Naive B cell (primary cell): ENCODE results near the gene CFD. TPM values are rescaled to one million over a fixed set of nuclear protein-coding genes. Genes with fewer than 3 reads are reported as not detected.
"Not testable (repeated sequence)": the region's sequence is repeated elsewhere in the genome, so short reads cannot be mapped to it uniquely, and the experiment has no call there.

Source experiments
- ATAC-seq, 2 donors: fragments of 150-1000 bp; cut with Tn5 transposase; 2 replicates each; pipeline ENCODE4 v1.10.0; 2021; ENCODE audit warnings: low read depth in 2 of 2, mild to moderate bottlenecking in 2 of 2, moderate library complexity in 2 of 2
- DNase-seq: peaks from one replicate; pipeline ENCODE4 v3.0.0; 2022
- H3K27ac Mint-ChIP-seq, 6 donors: one replicate each; pipeline ENCODE4 v1.8.0; 2020 to 2022; ENCODE audit warnings: mild to moderate bottlenecking in 6 of 6, mixed read lengths in 6 of 6, moderate library complexity in 5 of 6, inconsistent platforms in 2 of 6
- H3K27me3 Mint-ChIP-seq, 3 donors: one replicate each; pipeline ENCODE4 v1.8.0; 2021 to 2022; ENCODE audit warnings: mixed read lengths in 3 of 3, mild to moderate bottlenecking in 1 of 3
- H3K36me3 Mint-ChIP-seq, 2 donors: one replicate each; pipeline ENCODE4 v1.8.0; 2020 to 2022; ENCODE audit warnings: mixed read lengths in 2 of 2, inconsistent platforms in 1 of 2, mild to moderate bottlenecking in 1 of 2
- H3K4me1 Mint-ChIP-seq, 3 donors: one replicate each; pipeline ENCODE4 v1.8.0; 2020 to 2022; ENCODE audit warnings: mixed read lengths in 3 of 3, inconsistent platforms in 1 of 3, mild to moderate bottlenecking in 1 of 3, moderate library complexity in 1 of 3
- H3K4me3 Mint-ChIP-seq, 8 donors: one replicate each; pipeline ENCODE4 v1.8.0; 2020 to 2022; ENCODE audit warnings: mild to moderate bottlenecking in 8 of 8, mixed read lengths in 8 of 8, moderate library complexity in 8 of 8, inconsistent platforms in 2 of 8
- H3K9me3 Mint-ChIP-seq, 7 donors: one replicate each; pipeline ENCODE4 v1.8.0; 2020 to 2022; ENCODE audit warnings: mixed read lengths in 7 of 7, mild to moderate bottlenecking in 5 of 7, inconsistent platforms in 2 of 7, moderate library complexity in 1 of 7
- polyA plus RNA-seq, 6 donors: library from polyadenylated mRNA; unstranded; fragments of 300-500 nt; fragmentation: Illumina TruSeq; gene quantifications; one replicate each; pipeline ENCODE4 v1.2.3, GENCODE V29; 2021; ENCODE audit warnings: low read depth in 6 of 6

Gene CFD
- polyA plus RNA-seq, 6 donors from 2014 or later = 1.2 to 3.2 (median 1.8) TPM; not detected in 1

- H3K4me3 Mint-ChIP-seq = no peak overlapping the region
- H3K4me1 Mint-ChIP-seq = peaks cover 5 to 9% (median 7%) of the 10 kb centered on the region in 3 donors
- no peak for ATAC-seq
- H3K36me3 Mint-ChIP-seq = no peaks in the 10 kb centered on the region
- DNase-seq = no peak
- H3K27ac Mint-ChIP-seq = peak overlapping the region in 3 of 6 donors; percentile 36 to 86 (median 76)
- no peaks in the 10 kb centered on the region for H3K9me3 Mint-ChIP-seq
- H3K27me3 Mint-ChIP-seq = no peaks in the 10 kb centered on the region
Observed at GRCh38 chr19:884420-885211, 25.2 kb downstream of the CFD start.

- H3K4me3 Mint-ChIP-seq = peak overlapping the region in 1 of 8 donors; percentile 60
- ATAC-seq (no peak), DNase-seq (no peak)
- H3K36me3 Mint-ChIP-seq = no peaks in the 10 kb centered on the region
- H3K4me1 Mint-ChIP-seq = peaks cover 3 to 9% (median 7%) of the 10 kb centered on the region in 3 donors
- no peaks in the 10 kb centered on the region for H3K27me3 Mint-ChIP-seq
- peak overlapping the region in 1 of 6 donors; percentile 36 for H3K27ac Mint-ChIP-seq
- no peaks in the 10 kb centered on the region for H3K9me3 Mint-ChIP-seq
Observed at GRCh38 chr19:885536-886224, 26.2 kb downstream of the CFD start.

GRCh38 chr19:887072-887471 is 27.6 kb downstream of the CFD start:
- no peak overlapping the region for H3K27ac Mint-ChIP-seq
- ATAC-seq = no peak
- no peaks in the 10 kb centered on the region for H3K9me3 Mint-ChIP-seq
- DNase-seq = no peak
- H3K4me3 Mint-ChIP-seq = peak overlapping the region in 1 of 8 donors; percentile 41
- H3K27me3 Mint-ChIP-seq = no peaks in the 10 kb centered on the region
- peaks cover 9 to 16% (median 15%) of the 10 kb centered on the region in 3 donors for H3K4me1 Mint-ChIP-seq
- no peaks in the 10 kb centered on the region for H3K36me3 Mint-ChIP-seq

- peak overlapping the region in 2 of 8 donors; percentile 41 to 42 for H3K4me3 Mint-ChIP-seq
- no peak for ATAC-seq
- H3K27me3 Mint-ChIP-seq = no peaks in the 10 kb centered on the region
- no peak overlapping the region for H3K27ac Mint-ChIP-seq
- H3K9me3 Mint-ChIP-seq = no peaks in the 10 kb centered on the region
- H3K36me3 Mint-ChIP-seq = no peaks in the 10 kb centered on the region
- DNase-seq = no peak
- H3K4me1 Mint-ChIP-seq = peaks cover 12 to 20% (median 18%) of the 10 kb centered on the region in 3 donors
Observed at GRCh38 chr19:887599-887998, 28.1 kb downstream of the CFD start.

GRCh38 chr19:888581-889385 is 29.3 kb downstream of the CFD start:
- H3K9me3 Mint-ChIP-seq = peaks cover 0 to 3% (median 0%) of the 10 kb centered on the region in 7 donors
- no peak for ATAC-seq
- peak overlapping the region in 6 of 8 donors; percentile 9 to 70 (median 38) for H3K4me3 Mint-ChIP-seq
- no peaks in the 10 kb centered on the region for H3K27me3 Mint-ChIP-seq
- H3K36me3 Mint-ChIP-seq = no peaks in the 10 kb centered on the region
- H3K27ac Mint-ChIP-seq = peak overlapping the region in 4 of 6 donors; percentile 59 to 87 (median 76)
- H3K4me1 Mint-ChIP-seq = peaks cover 17 to 30% (median 27%) of the 10 kb centered on the region in 3 donors
- DNase-seq = no peak

GRCh38 chr19:889662-890295 is 30.3 kb downstream of the CFD start:
- H3K27me3 Mint-ChIP-seq = no peaks in the 10 kb centered on the region
- no peak for ATAC-seq
- peak overlapping the region in 4 of 8 donors; percentile 35 to 71 (median 62) for H3K4me3 Mint-ChIP-seq
- H3K9me3 Mint-ChIP-seq = peaks cover 0 to 3% (median 0%) of the 10 kb centered on the region in 7 donors
- no peaks in the 10 kb centered on the region for H3K36me3 Mint-ChIP-seq
- DNase-seq = no peak
- H3K27ac Mint-ChIP-seq = peak overlapping the region in 2 of 6 donors; percentile 56 to 87
- peaks cover 17 to 34% (median 30%) of the 10 kb centered on the region in 3 donors for H3K4me1 Mint-ChIP-seq

- DNase-seq = no peak
- Mint-ChIP-seq H3K27ac (peak overlapping the region in 3 of 6 donors; percentile 73 to 91 (median 80)), H3K36me3 (no peaks in the 10 kb centered on the region), H3K4me1 (peaks cover 21 to 34% (median 30%) of the 10 kb centered on the region in 3 donors), H3K4me3 (peak overlapping the region; percentile 68 to 88 (median 79)), H3K9me3 (peaks cover 0 to 3% (median 0%) of the 10 kb centered on the region in 7 donors), H3K27me3 (no peaks in the 10 kb centered on the region)
- ATAC-seq = no peak
Observed at GRCh38 chr19:890831-891230, 31.4 kb downstream of the CFD start.

GRCh38 chr19:891421-892200 is 32.1 kb downstream of the CFD start:
- not testable (repeated sequence) for H3K27me3 Mint-ChIP-seq, H3K36me3 Mint-ChIP-seq, DNase-seq, ATAC-seq, H3K9me3 Mint-ChIP-seq
- Mint-ChIP-seq H3K4me3 (peak overlapping the region; percentile 81 to 96 (median 88)), H3K4me1 (peaks cover 26 to 34% (median 30%) of the 10 kb centered on the region in 3 donors), H3K27ac (peak overlapping the region in 3 of 6 donors; percentile 29 to 100 (median 56))

- H3K4me3 Mint-ChIP-seq = peak overlapping the region; percentile 81 to 97 (median 91)
- no peaks in the 10 kb centered on the region for H3K36me3 Mint-ChIP-seq
- ATAC-seq = peak in 1 of 2 donors; percentile 24
Observed at GRCh38 chr19:892243-892893, 32.9 kb downstream of the CFD start.

GRCh38 chr19:892894-893689 is 33.6 kb downstream of the CFD start, which contains the start of the genes MED16 and RNU6-9:
MED16 (minus strand) TSS chr19:893187; CDS start chr19:891131, 2,056 bp downstream.
RNU6-9 (plus strand) TSS chr19:893484.
- peaks cover 0 to 3% (median 0%) of the 10 kb centered on the region in 7 donors for H3K9me3 Mint-ChIP-seq
- peak within 1 kb of the TSS; percentile 88 to 97 (median 94) for H3K4me3 Mint-ChIP-seq
- peaks cover 27 to 37% (median 30%) of the 10 kb centered on the region in 3 donors for H3K4me1 Mint-ChIP-seq
- H3K27me3 Mint-ChIP-seq = no peaks in the 10 kb centered on the region
- H3K27ac Mint-ChIP-seq = peak within 1 kb of the TSS; percentile 97 to 100 (median 100)
- DNase-seq (peak; percentile 94), ATAC-seq (peak; percentile 91 to 93)
- H3K36me3 Mint-ChIP-seq = no peaks in the 10 kb centered on the region

More at GRCh38 chr19:892243-892893, 32.9 kb downstream of the CFD start:
- peak overlapping the region; percentile 79 to 100 (median 90) for H3K27ac Mint-ChIP-seq
- no peaks in the 10 kb centered on the region for H3K27me3 Mint-ChIP-seq
- H3K4me1 Mint-ChIP-seq = peaks cover 27 to 32% (median 30%) of the 10 kb centered on the region in 3 donors
- H3K9me3 Mint-ChIP-seq = peaks cover 0 to 3% (median 0%) of the 10 kb centered on the region in 7 donors
- DNase-seq = no peak

- Mint-ChIP-seq H3K9me3 (peaks cover 0 to 3% (median 0%) of the 10 kb centered on the region in 7 donors), H3K27me3 (no peaks in the 10 kb centered on the region), H3K36me3 (no peaks in the 10 kb centered on the region), H3K4me1 (peaks cover 19 to 29% (median 27%) of the 10 kb centered on the region in 3 donors), H3K4me3 (peak overlapping the region in 2 of 8 donors; percentile 62 to 81), H3K27ac (peak overlapping the region in 4 of 6 donors; percentile 39 to 78 (median 66))
- DNase-seq = no peak
- ATAC-seq = no peak
Observed at GRCh38 chr19:896434-896833, 37.0 kb downstream of the CFD start.
